SK-N-SH (cell line): ENCODE results near the gene CDK14.

Source experiments
- CTCF ChIP-seq: fragments of 200-600 bp; sonication (generic); IDR thresholded peaks from 2 replicates; pipeline ENCODE4 v1.6.1; 2017; ENCODE audit warnings: antibody characterized with exemption, mild to moderate bottlenecking, moderate library complexity
- EP300 ChIP-seq, 2 experiments: IDR thresholded peaks; 2 replicates each; pipeline versions ENCODE4 v1.4.0 to v1.6.1; 2012; ENCODE audit warnings: borderline replicate concordance in 1 of 2, low read depth in 1 of 2, low read length in 1 of 2
- EZH2phosphoT487 ChIP-seq: fragments of 200-600 bp; sonication (generic); IDR thresholded peaks from 2 replicates; pipeline ENCODE4 v1.6.1; 2017; ENCODE audit warnings: low read depth, mixed run types, mild to moderate bottlenecking, antibody characterized with exemption, moderate library complexity, borderline replicate concordance
- POLR2AphosphoS5 ChIP-seq: IDR thresholded peaks from 2 replicates; pipeline ENCODE4 v1.6.1; 2012; ENCODE audit warnings: low read depth, low read length
- REST ChIP-seq: IDR thresholded peaks from 2 replicates; pipeline ENCODE4 v1.6.1; 2012; ENCODE audit warnings: mild to moderate bottlenecking, low read depth, low read length, moderate library complexity
- SMC3 ChIP-seq: IDR thresholded peaks from 2 replicates; pipeline ENCODE4 v1.6.1; 2012; ENCODE audit warnings: low read depth, low read length, improper control_type of control experiment

GRCh38 chr7:90869335-90869734, 273.2 kb downstream of the CDK14 start:
- TF ChIP-seq SMC3: no peak
- TF ChIP-seq REST: no peak
- no peak for TF ChIP-seq EP300 (IDR thresholded peaks at IDR 0.05; ENCODE audit: borderline replicate concordance in 1 of 2, low read depth in 1 of 2, low read length in 1 of 2)
- no peak for TF ChIP-seq POLR2AphosphoS5
- TF ChIP-seq CTCF: no peak
- no peak for TF ChIP-seq EZH2phosphoT487
